ENCODE data around the gene PHC2. TPM values are rescaled to one million over a fixed set of nuclear protein-coding genes. Genes with fewer than 3 reads are reported as not detected.
A peak's percentile ranks its signal among the peaks of the same experiment; 100 is the strongest.

PHC2 gene
- polyA plus RNA-seq (ENCODE audit: insufficient read length in 3 of 3): 100 to 1,000 TPM; 103 to 125 (median 117) TPM
- long read RNA-seq, donor 1, transcript PHC2-202 (7 exons, 2,550 nt): major isoform, 10 of 24 reads
- long read RNA-seq, donor 1, partial matches to known transcripts: 14 of 24 reads
- long read RNA-seq, donor 1, other reads (novel, unspliced or antisense): 0 of 24 reads
- long read RNA-seq, donor 2, transcript PHC2-202 (7 exons, 2,550 nt): major isoform, 29 of 39 reads
- long read RNA-seq, donor 2, partial matches to known transcripts: 0 of 39 reads
- long read RNA-seq, donor 2, other reads (novel, unspliced or antisense): 10 of 39 reads
- long read RNA-seq, donor 3, transcript PHC2-202 (7 exons, 2,550 nt): major isoform, 19 of 33 reads
- long read RNA-seq, donor 3, partial matches to known transcripts: 5 of 33 reads
- long read RNA-seq, donor 3, other reads (novel, unspliced or antisense): 8 of 33 reads
- long read RNA-seq, donor 4, transcript PHC2-202 (7 exons, 2,550 nt): major isoform, 17 of 32 reads
- long read RNA-seq, donor 4, partial matches to known transcripts: 0 of 32 reads
- long read RNA-seq, donor 4, other reads (novel, unspliced or antisense): 14 of 32 reads
- long read RNA-seq, donor 5, transcript PHC2-202 (7 exons, 2,550 nt): major isoform, 13 of 24 reads
- long read RNA-seq, donor 5, partial matches to known transcripts: 6 of 24 reads
- long read RNA-seq, donor 5, other reads (novel, unspliced or antisense): 5 of 24 reads
- long read RNA-seq, donor 6, transcript PHC2-202 (7 exons, 2,550 nt): major isoform, 21 of 39 reads
- long read RNA-seq, donor 6, partial matches to known transcripts: 5 of 39 reads
- long read RNA-seq, donor 6, other reads (novel, unspliced or antisense): 13 of 39 reads
- long read RNA-seq, donor 7, transcript PHC2-202 (7 exons, 2,550 nt): major isoform, 29 of 73 reads
- long read RNA-seq, donor 7, partial matches to known transcripts: 36 of 73 reads
- long read RNA-seq, donor 7, other reads (novel, unspliced or antisense): 7 of 73 reads
- long read RNA-seq, donor 8, transcript PHC2-202 (7 exons, 2,550 nt): major isoform, 6 of 7 reads
- long read RNA-seq, donor 8, partial matches to known transcripts: 0 of 7 reads
- long read RNA-seq, donor 8, other reads (novel, unspliced or antisense): 0 of 7 reads
- long read RNA-seq, donor 9, transcript PHC2-202 (7 exons, 2,550 nt): major isoform, 27 of 52 reads
- long read RNA-seq, donor 9, partial matches to known transcripts: 5 of 52 reads
- long read RNA-seq, donor 9, other reads (novel, unspliced or antisense): 19 of 52 reads
- long read RNA-seq, donor 10, transcript PHC2-202 (7 exons, 2,550 nt): major isoform, 11 of 52 reads
- long read RNA-seq, donor 10, partial matches to known transcripts: 33 of 52 reads
- long read RNA-seq, donor 10, other reads (novel, unspliced or antisense): 7 of 52 reads
- long read RNA-seq, donor 11, transcript PHC2-202 (7 exons, 2,550 nt): major isoform, 15 of 49 reads
- long read RNA-seq, donor 11, partial matches to known transcripts: 29 of 49 reads
- long read RNA-seq, donor 11, other reads (novel, unspliced or antisense): 5 of 49 reads
- long read RNA-seq, donor 12, transcript PHC2-202 (7 exons, 2,550 nt): major isoform, 33 of 70 reads
- long read RNA-seq, donor 12, partial matches to known transcripts: 28 of 70 reads
- long read RNA-seq, donor 12, other reads (novel, unspliced or antisense): 9 of 70 reads
- long read RNA-seq, donor 13, transcript PHC2-202 (7 exons, 2,550 nt): major isoform, 7 of 21 reads
- long read RNA-seq, donor 13, partial matches to known transcripts: 6 of 21 reads
- long read RNA-seq, donor 13, other reads (novel, unspliced or antisense): 7 of 21 reads
- long read RNA-seq, donor 14: 0 reads
- long read RNA-seq, donor 15, transcript PHC2-202 (7 exons, 2,550 nt): major isoform, 21 of 55 reads
- long read RNA-seq, donor 15, partial matches to known transcripts: 34 of 55 reads
- long read RNA-seq, donor 15, other reads (novel, unspliced or antisense): 0 of 55 reads
- long read RNA-seq, donor 16, transcript PHC2-202 (7 exons, 2,550 nt): major isoform, 14 of 25 reads
- long read RNA-seq, donor 16, partial matches to known transcripts: 0 of 25 reads
- long read RNA-seq, donor 16, other reads (novel, unspliced or antisense): 11 of 25 reads

- DNase-seq: peak; percentile 97
These were observed at the start of gene PHC2 for GRCh38 chr1:33430692-33431593. Gene PHC2 (minus strand): TSS chr1:33431095. CDS start chr1:33375539, 55,556 bp downstream.

GRCh38 chr1:33477451-33477850 lies 46.6 kb upstream of the PHC2 start:
- no peak for DNase-seq

GRCh38 chr1:33473900-33474299 lies 43.0 kb upstream of the PHC2 start:
- DNase-seq: no peak

- peak; percentile 98 for DNase-seq
These were observed 41.5 kb upstream of the PHC2 start, which contains the start of gene ZSCAN20 for GRCh38 chr1:33472269-33472980. Gene ZSCAN20 (plus strand): TSS chr1:33472645. CDS start chr1:33479289, 6,644 bp downstream.

GRCh38 chr1:33471416-33471815 lies 40.5 kb upstream of the PHC2 start:
- DNase-seq: no peak

GRCh38 chr1:33470495-33471012 lies 39.7 kb upstream of the PHC2 start:
- DNase-seq: peak; percentile 84

- no peak for DNase-seq
These were observed 38.8 kb upstream of the PHC2 start for GRCh38 chr1:33469691-33470090.

GRCh38 chr1:33468967-33469366 lies 38.1 kb upstream of the PHC2 start:
- no peak for DNase-seq

- no peak for DNase-seq
These were observed 37.6 kb upstream of the PHC2 start for GRCh38 chr1:33468531-33468930.

- no peak for DNase-seq
These were observed 37.1 kb upstream of the PHC2 start for GRCh38 chr1:33468011-33468410.

- peak; percentile 51 for DNase-seq
These were observed 35.3 kb upstream of the PHC2 start for GRCh38 chr1:33466159-33466558.

GRCh38 chr1:33465316-33465715 lies 34.4 kb upstream of the PHC2 start:
- no peak for DNase-seq

- no peak for DNase-seq
These were observed 33.7 kb upstream of the PHC2 start for GRCh38 chr1:33464552-33464951.

GRCh38 chr1:33462405-33463164 lies 31.7 kb upstream of the PHC2 start:
- no peak for DNase-seq

GRCh38 chr1:33460947-33461629 lies 30.2 kb upstream of the PHC2 start:
- DNase-seq: no peak

- no peak for DNase-seq
These were observed 29.2 kb upstream of the PHC2 start for GRCh38 chr1:33460144-33460543.
